DND-41 (cell line): ENCODE data around the gene AQP9.

Source experiments
- EZH2 ChIP-seq: IDR thresholded peaks from 3 replicates; pipeline ENCODE4 v1.6.1; 2012; ENCODE audit warnings: borderline replicate concordance, low read depth, mild to moderate bottlenecking, moderate library complexity, low read length, inconsistent platforms; ENCODE audit not compliant: severe bottlenecking
- TF ChIP-seq, protein P1 (sequence below): IDR thresholded peaks from 2 replicates; pipeline ENCODE4 v1.5.1; 2012; ENCODE audit warnings: borderline replicate concordance, low read length, moderate library complexity, mild to moderate bottlenecking; ENCODE audit not compliant: poor library complexity, severe bottlenecking; ENCODE audit errors: extremely low read depth

DNA sequence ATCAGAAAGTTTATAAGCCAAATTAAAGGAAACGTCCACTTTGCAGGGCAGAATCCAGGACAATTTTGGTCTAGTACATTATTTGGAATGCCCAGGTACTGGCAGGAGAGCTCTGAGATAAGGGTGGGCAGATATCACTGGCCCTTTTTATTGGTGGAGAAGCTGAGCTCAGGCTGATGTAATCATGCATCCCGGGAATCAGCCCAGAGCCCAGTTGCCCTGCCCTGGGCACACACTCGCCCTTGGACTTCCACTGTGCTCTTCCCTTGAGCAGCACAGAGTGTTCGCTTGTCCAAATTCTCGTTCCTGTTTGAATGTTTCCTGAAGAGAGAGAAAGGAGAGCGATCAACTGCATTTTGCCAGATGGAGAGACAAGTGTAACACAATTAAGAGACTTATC lies 3.7 kb downstream of the AQP9 start:
- TF ChIP-seq, protein P1, sequence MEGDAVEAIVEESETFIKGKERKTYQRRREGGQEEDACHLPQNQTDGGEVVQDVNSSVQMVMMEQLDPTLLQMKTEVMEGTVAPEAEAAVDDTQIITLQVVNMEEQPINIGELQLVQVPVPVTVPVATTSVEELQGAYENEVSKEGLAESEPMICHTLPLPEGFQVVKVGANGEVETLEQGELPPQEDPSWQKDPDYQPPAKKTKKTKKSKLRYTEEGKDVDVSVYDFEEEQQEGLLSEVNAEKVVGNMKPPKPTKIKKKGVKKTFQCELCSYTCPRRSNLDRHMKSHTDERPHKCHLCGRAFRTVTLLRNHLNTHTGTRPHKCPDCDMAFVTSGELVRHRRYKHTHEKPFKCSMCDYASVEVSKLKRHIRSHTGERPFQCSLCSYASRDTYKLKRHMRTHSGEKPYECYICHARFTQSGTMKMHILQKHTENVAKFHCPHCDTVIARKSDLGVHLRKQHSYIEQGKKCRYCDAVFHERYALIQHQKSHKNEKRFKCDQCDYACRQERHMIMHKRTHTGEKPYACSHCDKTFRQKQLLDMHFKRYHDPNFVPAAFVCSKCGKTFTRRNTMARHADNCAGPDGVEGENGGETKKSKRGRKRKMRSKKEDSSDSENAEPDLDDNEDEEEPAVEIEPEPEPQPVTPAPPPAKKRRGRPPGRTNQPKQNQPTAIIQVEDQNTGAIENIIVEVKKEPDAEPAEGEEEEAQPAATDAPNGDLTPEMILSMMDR, result no peak
- no peak for TF ChIP-seq EZH2
